ENCODE results near the gene BTBD6.

DNA sequence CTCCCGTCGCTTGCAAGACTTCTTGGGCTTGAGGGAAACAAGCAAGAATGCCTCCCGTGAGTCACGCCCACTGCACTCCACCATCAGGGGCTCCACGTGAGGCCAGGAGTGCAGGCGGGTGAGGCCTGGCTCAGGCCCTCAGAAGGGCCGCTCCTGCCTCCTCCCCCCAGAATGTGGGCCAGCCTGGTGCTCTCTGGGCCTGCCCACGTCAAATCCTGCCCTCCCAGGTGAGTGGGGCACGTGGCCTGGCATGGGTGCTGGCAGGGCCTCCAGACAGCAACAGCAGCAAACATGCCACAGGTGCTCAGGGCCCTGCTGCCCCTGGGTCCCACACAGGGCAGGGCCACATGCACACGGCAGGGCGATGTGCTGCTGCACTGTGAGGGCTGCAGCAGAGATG lies 30.6 kb upstream of the BTBD6 start:
- TF ChIP-seq, protein P1, sequence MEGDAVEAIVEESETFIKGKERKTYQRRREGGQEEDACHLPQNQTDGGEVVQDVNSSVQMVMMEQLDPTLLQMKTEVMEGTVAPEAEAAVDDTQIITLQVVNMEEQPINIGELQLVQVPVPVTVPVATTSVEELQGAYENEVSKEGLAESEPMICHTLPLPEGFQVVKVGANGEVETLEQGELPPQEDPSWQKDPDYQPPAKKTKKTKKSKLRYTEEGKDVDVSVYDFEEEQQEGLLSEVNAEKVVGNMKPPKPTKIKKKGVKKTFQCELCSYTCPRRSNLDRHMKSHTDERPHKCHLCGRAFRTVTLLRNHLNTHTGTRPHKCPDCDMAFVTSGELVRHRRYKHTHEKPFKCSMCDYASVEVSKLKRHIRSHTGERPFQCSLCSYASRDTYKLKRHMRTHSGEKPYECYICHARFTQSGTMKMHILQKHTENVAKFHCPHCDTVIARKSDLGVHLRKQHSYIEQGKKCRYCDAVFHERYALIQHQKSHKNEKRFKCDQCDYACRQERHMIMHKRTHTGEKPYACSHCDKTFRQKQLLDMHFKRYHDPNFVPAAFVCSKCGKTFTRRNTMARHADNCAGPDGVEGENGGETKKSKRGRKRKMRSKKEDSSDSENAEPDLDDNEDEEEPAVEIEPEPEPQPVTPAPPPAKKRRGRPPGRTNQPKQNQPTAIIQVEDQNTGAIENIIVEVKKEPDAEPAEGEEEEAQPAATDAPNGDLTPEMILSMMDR (IDR thresholded peaks at IDR 0.05), result no peak
- TF ChIP-seq ZFX (IDR thresholded peaks at IDR 0.05; ENCODE audit: borderline replicate concordance), result no peak
